WI38 (cell line): ENCODE measurements around the gene GIMAP8.
"Not testable (repeated sequence)": the region's sequence is repeated elsewhere in the genome, so short reads cannot be mapped to it uniquely, and the experiment has no call there.

Source experiments
- H3K4me3 ChIP-seq: 2 replicates; pipeline ENCODE4 v1.5.1; 2011; ENCODE audit warnings: low read depth, mild to moderate bottlenecking, control low read depth, low read length
- CTCF ChIP-seq: IDR thresholded peaks from 2 replicates; pipeline ENCODE4 v1.5.1; 2012; ENCODE audit warnings: low read depth, mild to moderate bottlenecking, control low read depth, low read length

Gene GIMAP8

GRCh38 chr7:150516956-150517745 lies 66.7 kb downstream of the GIMAP8 start:
- TF ChIP-seq CTCF = no peak
- H3K4me3 ChIP-seq = no peak overlapping the region

- TF ChIP-seq CTCF = no peak
- H3K4me3 ChIP-seq = no peak overlapping the region
Measured at GRCh38 chr7:150519310-150519709, 68.9 kb downstream of the GIMAP8 start.

GRCh38 chr7:150520145-150520544 lies 69.7 kb downstream of the GIMAP8 start:
- no peak overlapping the region for H3K4me3 ChIP-seq
- no peak for TF ChIP-seq CTCF

GRCh38 chr7:150522931-150523330 lies 72.5 kb downstream of the GIMAP8 start:
- H3K4me3 ChIP-seq = not testable (repeated sequence)

- H3K4me3 ChIP-seq = no peak overlapping the region
- no peak for TF ChIP-seq CTCF
Measured at GRCh38 chr7:150524018-150524417, 73.6 kb downstream of the GIMAP8 start.
